ENCODE results near the gene ANKH.
A peak's percentile ranks its signal among the peaks of the same experiment; 100 is the strongest.

ANKH gene

GRCh38 chr5:14735944-14736343 lies 135.6 kb downstream of the ANKH start:
- DNase-seq (ENCODE audit: low read depth, low spot score), result no peak

GRCh38 chr5:14734396-14734795 lies 137.2 kb downstream of the ANKH start:
- no peak for DNase-seq (ENCODE audit: low read depth, low spot score)

- DNase-seq (ENCODE audit: low read depth, low spot score), result no peak
Measured at GRCh38 chr5:14733661-14734060, 137.9 kb downstream of the ANKH start.

GRCh38 chr5:14732991-14733390 lies 138.6 kb downstream of the ANKH start:
- DNase-seq (ENCODE audit: low read depth, low spot score), result no peak

- no peak for DNase-seq (ENCODE audit: low read depth, low spot score)
Measured at GRCh38 chr5:14730881-14731280, 140.7 kb downstream of the ANKH start.

GRCh38 chr5:14730466-14730865 lies 141.1 kb downstream of the ANKH start:
- DNase-seq (ENCODE audit: low read depth, low spot score), result no peak

- DNase-seq (ENCODE audit: low read depth, low spot score), result no peak
Measured at GRCh38 chr5:14729448-14730385, 141.9 kb downstream of the ANKH start.

GRCh38 chr5:14728459-14728938 lies 143.1 kb downstream of the ANKH start:
- no peak for DNase-seq (ENCODE audit: low read depth, low spot score)

GRCh38 chr5:14727928-14728458 lies 143.6 kb downstream of the ANKH start:
- no peak for DNase-seq (ENCODE audit: low read depth, low spot score)

- peak; percentile 59 for DNase-seq (ENCODE audit: low read depth, low spot score)
Measured at GRCh38 chr5:14727428-14727865, 144.1 kb downstream of the ANKH start.

- no peak for DNase-seq (ENCODE audit: low read depth, low spot score)
Measured at GRCh38 chr5:14726066-14726838, 145.3 kb downstream of the ANKH start.

- no peak for DNase-seq (ENCODE audit: low read depth, low spot score)
Measured at GRCh38 chr5:14724633-14725032, 146.9 kb downstream of the ANKH start.

- DNase-seq (ENCODE audit: low read depth, low spot score), result no peak
Measured at GRCh38 chr5:14723701-14724132, 147.9 kb downstream of the ANKH start.

- no peak for DNase-seq (ENCODE audit: low read depth, low spot score)
Measured at GRCh38 chr5:14722923-14723322, 148.7 kb downstream of the ANKH start.

- no peak for DNase-seq (ENCODE audit: low read depth, low spot score)
Measured at GRCh38 chr5:14721990-14722656, 149.5 kb downstream of the ANKH start.

GRCh38 chr5:14720236-14720923 lies 151.2 kb downstream of the ANKH start:
- DNase-seq (ENCODE audit: low read depth, low spot score), result no peak

GRCh38 chr5:14718778-14719177 lies 152.8 kb downstream of the ANKH start:
- no peak for DNase-seq (ENCODE audit: low read depth, low spot score)

GRCh38 chr5:14716755-14717752 lies 154.5 kb downstream of the ANKH start:
- DNase-seq (ENCODE audit: low read depth, low spot score), result no peak

- no peak for DNase-seq (ENCODE audit: low read depth, low spot score)
Measured at GRCh38 chr5:14715481-14715880, 156.1 kb downstream of the ANKH start.

- DNase-seq (ENCODE audit: low read depth, low spot score), result no peak
Measured at GRCh38 chr5:14714706-14715105, 156.9 kb downstream of the ANKH start.

Measured in brain pericyte (primary cell).